OCI-LY1 (cell line): ENCODE data around the gene RADIL.

Experiments
- H2AFZ ChIP-seq: fragments of 200-600 bp; sonication (generic), shearing (Covaris generic); 2 replicates; pipeline ENCODE4 v1.6.0; 2014; ENCODE audit warnings: antibody characterized with exemption, mild to moderate bottlenecking, low read length
- H3F3A ChIP-seq: fragments of 200-600 bp; sonication (generic), shearing (Covaris generic); 2 replicates; pipeline ENCODE4 v1.6.0; 2014; ENCODE audit warnings: mild to moderate bottlenecking, antibody characterized with exemption, low read length, moderate library complexity; ENCODE audit not compliant: insufficient read depth
- H3K27ac ChIP-seq: fragments of 200-600 bp; sonication (generic); 2 replicates; pipeline ENCODE4 v1.5.1; 2014; ENCODE audit warnings: low read length, mixed run types, mild to moderate bottlenecking, low read depth; ENCODE audit not compliant: poor library complexity, severe bottlenecking
- H3K27me3 ChIP-seq: fragments of 200-600 bp; sonication (generic); 2 replicates; pipeline ENCODE4 v1.6.0; 2014; ENCODE audit warnings: antibody characterized with exemption, mild to moderate bottlenecking, low read length, moderate library complexity; ENCODE audit not compliant: insufficient read depth
- H3K36me3 ChIP-seq: fragments of 200-600 bp; sonication (generic); 2 replicates; pipeline ENCODE4 v1.6.1; 2014; ENCODE audit warnings: mild to moderate bottlenecking, antibody characterized with exemption, low read length, moderate library complexity, mixed read lengths; ENCODE audit not compliant: insufficient read depth
- H3K4me1 ChIP-seq: fragments of 200-600 bp; sonication (generic); 2 replicates; pipeline ENCODE4 v1.5.1; 2014; ENCODE audit warnings: mild to moderate bottlenecking, low read length, moderate library complexity; ENCODE audit not compliant: insufficient read depth, severe bottlenecking
- H3K4me2 ChIP-seq: fragments of 200-600 bp; sonication (generic), shearing (Covaris generic); 2 replicates; pipeline ENCODE4 v1.6.1; 2014; ENCODE audit warnings: low read length
- H3K4me3 ChIP-seq: fragments of 200-600 bp; sonication (generic); 2 replicates; pipeline ENCODE4 v1.5.1; 2014; ENCODE audit warnings: low read length, low read depth, mild to moderate bottlenecking, mixed read lengths; ENCODE audit not compliant: poor library complexity, severe bottlenecking
- H3K79me2 ChIP-seq: fragments of 200-600 bp; shearing (Covaris generic); 2 replicates; pipeline ENCODE4 v1.6.1; 2016; ENCODE audit warnings: mixed run types, low read length, mixed read lengths; ENCODE audit not compliant: insufficient read depth
- H3K9ac ChIP-seq: fragments of 200-600 bp; sonication (generic), shearing (Covaris generic); 2 replicates; pipeline ENCODE4 v1.6.1; 2014; ENCODE audit warnings: mild to moderate bottlenecking, low read length, mixed read lengths
- H3K9me2 ChIP-seq: fragments of 200-600 bp; sonication (generic), shearing (Covaris generic); 2 replicates; pipeline ENCODE4 v1.6.1; 2014; ENCODE audit warnings: low read depth, mild to moderate bottlenecking, low read length, mixed read lengths
- H3K9me3 ChIP-seq: fragments of 200-600 bp; shearing (Covaris generic); 2 replicates; pipeline ENCODE4 v1.6.1; 2014; ENCODE audit warnings: low read length, mixed read lengths
- H4K20me1 ChIP-seq: fragments of 200-600 bp; sonication (generic), shearing (Covaris generic); 2 replicates; pipeline ENCODE4 v1.6.0; 2016; ENCODE audit warnings: mild to moderate bottlenecking, low read length; ENCODE audit not compliant: insufficient read depth
- CTCF ChIP-seq: fragments of 200-600 bp; sonication (generic), shearing (Covaris generic); IDR thresholded peaks from 2 replicates; pipeline ENCODE4 v1.5.1; 2017; ENCODE audit warnings: mild to moderate bottlenecking, antibody characterized with exemption, low read length, moderate library complexity, mixed read lengths
- EZH2 ChIP-seq: fragments of 200-600 bp; sonication (generic), shearing (Covaris generic); IDR thresholded peaks from 2 replicates; pipeline ENCODE4 v1.8.0; 2017; ENCODE audit warnings: borderline replicate concordance, mixed run types, mild to moderate bottlenecking, antibody characterized with exemption, low read length, moderate library complexity, mixed read lengths

The RADIL gene

GRCh38 chr7:4888161-4888560, 4.6 kb upstream of the RADIL start:
- H4K20me1 ChIP-seq, result no peaks in the 10 kb centered on the region
- no peaks in the 10 kb centered on the region for H3K4me1 ChIP-seq
- no peak overlapping the region for H3K4me3 ChIP-seq
- H3K79me2 ChIP-seq, result no peaks in the 10 kb centered on the region
- H3K9me3 ChIP-seq, result no peaks in the 10 kb centered on the region
- H3K27ac ChIP-seq, result no peak overlapping the region
- H3K4me2 ChIP-seq, result no peak overlapping the region
- TF ChIP-seq CTCF, result no peak
- TF ChIP-seq EZH2, result no peak
- no peaks in the 10 kb centered on the region for H3F3A ChIP-seq
- no peaks in the 10 kb centered on the region for H3K36me3 ChIP-seq
- H3K9ac ChIP-seq, result no peak overlapping the region
- no peak overlapping the region for H2AFZ ChIP-seq
- H3K27me3 ChIP-seq, result no peaks in the 10 kb centered on the region
- no peaks in the 10 kb centered on the region for H3K9me2 ChIP-seq

- Histone ChIP-seq H3K4me3 (no peak overlapping the region), H3K9ac (no peak overlapping the region), H3K4me2 (no peak overlapping the region), H4K20me1 (no peaks in the 10 kb centered on the region), H3K36me3 (no peaks in the 10 kb centered on the region), H3F3A (no peaks in the 10 kb centered on the region), H3K9me3 (no peaks in the 10 kb centered on the region), H3K27me3 (no peaks in the 10 kb centered on the region), H3K79me2 (no peaks in the 10 kb centered on the region), H2AFZ (no peak overlapping the region), H3K9me2 (no peaks in the 10 kb centered on the region), H3K4me1 (no peaks in the 10 kb centered on the region), H3K27ac (no peak overlapping the region)
- TF ChIP-seq CTCF, result no peak
- no peak for TF ChIP-seq EZH2
Observed at GRCh38 chr7:4886671-4887070, 3.2 kb upstream of the RADIL start.

GRCh38 chr7:4885317-4885807, 1.8 kb upstream of the RADIL start:
- Histone ChIP-seq H3K27ac (no peak overlapping the region), H3K27me3 (no peaks in the 10 kb centered on the region)

More at GRCh38 chr7:4885317-4885807, 1.8 kb upstream of the RADIL start:
- H2AFZ ChIP-seq, result no peak overlapping the region
- no peak overlapping the region for H3K4me2 ChIP-seq
- H3K4me3 ChIP-seq, result no peak overlapping the region
- TF ChIP-seq EZH2 (no peak), CTCF (no peak)
- H3F3A ChIP-seq, result no peaks in the 10 kb centered on the region
- no peaks in the 10 kb centered on the region for H4K20me1 ChIP-seq
- H3K79me2 ChIP-seq, result no peaks in the 10 kb centered on the region
- no peaks in the 10 kb centered on the region for H3K36me3 ChIP-seq
- H3K9me2 ChIP-seq, result no peaks in the 10 kb centered on the region
- no peaks in the 10 kb centered on the region for H3K4me1 ChIP-seq
- H3K9ac ChIP-seq, result no peak overlapping the region
- H3K9me3 ChIP-seq, result no peaks in the 10 kb centered on the region
